VCaP (cell line): ENCODE measurements around the gene INSIG1.

Experiments
- H3K27ac ChIP-seq: fragments of 450-650 bp; 2 replicates; pipeline ENCODE4 v1.5.1; 2017
- TF ChIP-seq, protein P1 (sequence below): fragments of 450-650 bp; conservative IDR thresholded peaks from 2 replicates; pipeline ENCODE4 v1.5.1; 2017; ENCODE audit warnings: mild to moderate bottlenecking, moderate library complexity

The INSIG1 gene

DNA sequence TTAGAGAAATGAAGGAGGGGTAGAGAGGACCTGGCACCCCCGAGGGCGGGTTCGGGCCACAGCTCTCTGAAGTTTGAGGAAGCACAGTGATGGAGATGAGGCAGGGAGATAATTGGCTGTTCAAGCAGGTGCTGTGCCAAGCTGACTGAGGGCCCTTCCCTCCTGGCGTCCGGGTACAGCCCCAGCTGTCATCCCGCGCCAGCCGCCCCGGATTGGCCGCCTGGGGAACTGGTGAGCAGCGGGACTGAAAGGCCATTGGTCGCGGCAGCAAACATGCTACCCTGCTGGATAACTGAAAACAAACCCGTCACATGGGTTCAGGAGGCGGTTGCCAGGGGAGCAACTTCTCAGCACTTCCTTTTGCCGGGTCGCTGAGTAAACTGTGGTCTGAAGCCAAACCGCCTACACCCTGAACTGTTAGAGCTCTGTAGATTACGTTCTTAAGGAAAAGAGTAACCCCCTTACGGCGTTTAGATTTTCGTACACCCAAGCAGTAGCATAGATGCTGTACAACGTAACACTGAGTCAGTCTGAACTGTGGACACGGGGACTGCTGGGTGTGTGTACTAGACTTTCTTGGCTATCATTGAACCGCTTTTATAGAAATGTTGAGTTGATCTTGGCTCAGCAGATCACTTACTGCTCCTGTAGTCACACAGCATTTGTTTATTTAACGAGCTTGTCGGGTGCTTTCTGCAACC lies 1.3 kb downstream of the INSIG1 start:
- TF ChIP-seq, protein P1, sequence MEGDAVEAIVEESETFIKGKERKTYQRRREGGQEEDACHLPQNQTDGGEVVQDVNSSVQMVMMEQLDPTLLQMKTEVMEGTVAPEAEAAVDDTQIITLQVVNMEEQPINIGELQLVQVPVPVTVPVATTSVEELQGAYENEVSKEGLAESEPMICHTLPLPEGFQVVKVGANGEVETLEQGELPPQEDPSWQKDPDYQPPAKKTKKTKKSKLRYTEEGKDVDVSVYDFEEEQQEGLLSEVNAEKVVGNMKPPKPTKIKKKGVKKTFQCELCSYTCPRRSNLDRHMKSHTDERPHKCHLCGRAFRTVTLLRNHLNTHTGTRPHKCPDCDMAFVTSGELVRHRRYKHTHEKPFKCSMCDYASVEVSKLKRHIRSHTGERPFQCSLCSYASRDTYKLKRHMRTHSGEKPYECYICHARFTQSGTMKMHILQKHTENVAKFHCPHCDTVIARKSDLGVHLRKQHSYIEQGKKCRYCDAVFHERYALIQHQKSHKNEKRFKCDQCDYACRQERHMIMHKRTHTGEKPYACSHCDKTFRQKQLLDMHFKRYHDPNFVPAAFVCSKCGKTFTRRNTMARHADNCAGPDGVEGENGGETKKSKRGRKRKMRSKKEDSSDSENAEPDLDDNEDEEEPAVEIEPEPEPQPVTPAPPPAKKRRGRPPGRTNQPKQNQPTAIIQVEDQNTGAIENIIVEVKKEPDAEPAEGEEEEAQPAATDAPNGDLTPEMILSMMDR: no peak
- peak overlapping the region; percentile 87 for H3K27ac ChIP-seq

DNA sequence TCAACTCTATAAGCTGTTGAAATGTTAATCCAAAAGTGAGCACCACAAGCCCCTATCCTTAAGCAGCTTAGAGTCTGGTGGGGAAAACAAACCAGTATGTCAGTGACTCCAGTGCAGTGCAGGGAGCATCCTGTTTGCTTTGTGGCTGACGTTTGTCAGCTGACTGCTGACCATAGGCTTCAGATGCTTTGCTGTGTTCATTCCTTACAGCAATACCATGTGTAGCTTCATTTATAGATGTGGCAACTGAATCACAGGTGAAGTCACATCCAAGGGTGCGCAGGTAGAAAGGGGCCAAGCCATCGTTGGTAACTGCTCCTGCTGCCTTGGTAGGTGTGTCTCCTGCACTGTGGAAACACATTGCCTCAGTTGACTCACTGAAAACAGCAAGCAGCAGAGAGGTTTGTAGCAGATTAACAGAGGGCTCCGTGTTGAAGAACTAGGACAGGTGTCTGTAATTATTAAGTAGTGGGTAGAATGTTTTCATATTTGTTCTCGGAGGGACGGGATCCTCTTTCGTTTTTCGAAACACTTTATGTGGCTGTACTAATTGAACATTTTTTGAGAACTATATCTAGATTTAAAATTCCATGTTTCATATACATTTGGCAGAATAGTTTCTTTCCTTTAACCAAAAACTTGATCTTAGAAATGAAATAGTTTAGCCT lies 2.0 kb downstream of the INSIG1 start:
- TF ChIP-seq, protein P1: no peak
- H3K27ac ChIP-seq: peak overlapping the region; percentile 87

GRCh38 chr7:155300641-155301452 lies 3.2 kb downstream of the INSIG1 start:
- peak overlapping the region; percentile 87 for H3K27ac ChIP-seq
- TF ChIP-seq, protein P1: no peak

DNA sequence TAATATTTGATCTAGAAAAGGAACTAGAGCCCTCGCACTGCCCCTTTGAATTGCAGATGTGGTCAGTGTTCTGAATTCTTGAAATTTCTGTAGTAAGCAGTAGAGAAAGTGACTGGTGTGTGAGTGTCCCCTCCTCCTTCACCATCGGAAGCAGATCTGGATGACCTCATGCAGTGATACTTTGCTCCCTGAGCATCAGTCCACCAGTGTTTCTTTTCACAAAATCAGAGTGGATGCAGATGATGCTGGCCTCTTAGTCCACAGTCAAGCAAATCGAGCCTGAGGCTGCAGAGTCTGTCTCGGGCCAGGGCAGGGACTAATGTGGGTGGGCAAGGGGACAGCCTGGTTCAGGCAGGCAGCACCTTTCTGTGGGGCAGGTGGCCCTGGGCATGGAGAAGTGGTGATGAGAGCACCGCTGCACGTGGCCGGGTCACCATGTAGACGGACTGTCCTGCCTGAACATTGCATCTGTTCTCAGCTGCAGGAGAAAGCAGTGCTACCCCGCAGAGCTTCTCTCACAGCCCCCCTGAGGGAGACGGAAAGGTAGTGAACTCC lies 5.4 kb downstream of the INSIG1 start:
- no peak overlapping the region for H3K27ac ChIP-seq
- TF ChIP-seq, protein P1: no peak

- TF ChIP-seq, protein P1: no peak
- no peak overlapping the region for H3K27ac ChIP-seq
Observed at GRCh38 chr7:155303897-155304296, 6.2 kb downstream of the INSIG1 start.

DNA sequence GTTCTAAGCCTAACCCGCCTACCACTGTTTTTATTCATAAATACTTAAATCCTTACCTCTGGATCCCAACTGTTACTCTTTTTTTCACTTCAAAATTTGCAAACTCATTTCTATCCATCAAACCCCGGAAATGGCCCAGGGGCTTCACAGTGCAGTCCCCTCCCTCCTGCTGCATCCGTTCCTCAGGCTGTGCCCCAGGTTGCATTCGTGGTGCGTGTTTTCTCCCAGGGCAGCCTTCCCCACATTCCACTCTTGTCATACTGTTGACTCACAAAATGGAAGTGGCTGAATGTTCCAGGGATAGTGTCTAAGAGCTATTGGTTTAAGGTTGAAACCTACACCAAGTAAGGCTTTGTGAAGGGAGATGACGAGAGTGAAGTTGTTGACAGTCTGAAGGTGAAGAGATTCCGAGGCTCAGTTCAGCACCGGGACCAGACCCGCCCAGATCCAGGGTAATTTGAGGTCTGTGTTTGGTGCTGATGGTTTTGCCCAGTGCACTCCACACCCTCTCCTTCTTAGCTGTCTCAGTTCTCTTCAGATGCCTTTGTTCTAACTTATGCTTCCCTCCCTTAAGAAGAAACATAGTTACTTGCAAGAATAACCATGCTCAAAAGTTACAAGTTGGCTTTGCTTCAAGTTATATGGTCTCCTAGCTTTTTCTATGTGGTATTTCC lies 7.7 kb downstream of the INSIG1 start:
- no peak overlapping the region for H3K27ac ChIP-seq
- TF ChIP-seq, protein P1: no peak
